Fibroblast of skin of left biceps (primary cell): Measurements from ENCODE around the gene ADORA1.

Experiments used
- DNase-seq, 2 experiments: peaks; one replicate each; pipeline ENCODE4 v3.0.0-alpha.2; 2013; ENCODE audit warnings: low read depth in 2 of 2

ADORA1 gene

GRCh38 chr1:203127666-203128430 lies at the start of gene ADORA1:
ADORA1 (plus strand) TSS chr1:203127726; CDS start chr1:203128842, 1,116 bp downstream.
- no peak for DNase-seq

- no peak for DNase-seq
These were observed 49.6 kb upstream of the ADORA1 start for GRCh38 chr1:203077956-203078355.

DNA sequence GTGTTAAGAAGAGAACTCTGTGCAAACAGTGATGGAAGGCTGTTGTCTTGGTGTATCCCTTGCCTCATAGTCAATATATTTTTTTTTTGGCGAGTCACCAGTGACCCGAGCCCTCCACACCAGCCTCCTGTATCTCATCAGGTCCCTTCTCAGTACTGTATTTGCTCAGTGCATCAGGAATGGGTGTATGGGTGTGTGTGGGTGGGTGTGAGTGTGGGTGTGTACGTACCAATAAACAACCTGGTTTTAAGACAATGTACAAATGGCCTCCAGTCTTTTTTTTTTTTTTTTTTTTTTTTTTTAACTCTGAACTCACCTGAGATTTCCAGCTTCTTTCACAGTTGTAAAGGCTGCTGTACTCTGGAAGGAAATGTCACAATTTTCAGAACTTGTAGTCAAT lies 49.0 kb upstream of the ADORA1 start:
- DNase-seq, result no peak

- no peak for DNase-seq
These were observed 47.1 kb upstream of the ADORA1 start for GRCh38 chr1:203080456-203080855.

GRCh38 chr1:203081465-203082230 lies 45.9 kb upstream of the ADORA1 start:
- no peak for DNase-seq

DNA sequence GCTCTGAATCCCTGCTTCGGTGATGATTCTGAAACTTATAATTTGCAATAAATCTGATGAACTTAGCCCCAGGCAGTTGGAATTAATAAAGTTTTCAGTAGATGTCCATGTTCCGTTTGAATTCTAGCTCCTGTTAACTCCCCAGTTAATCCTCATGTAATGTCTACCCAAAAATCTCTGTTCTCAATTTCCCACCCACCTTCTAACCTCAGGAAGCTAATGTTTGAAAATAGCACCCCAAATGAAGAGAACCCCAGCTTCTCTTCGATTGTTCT lies 45.4 kb upstream of the ADORA1 start:
- DNase-seq, result no peak

DNA sequence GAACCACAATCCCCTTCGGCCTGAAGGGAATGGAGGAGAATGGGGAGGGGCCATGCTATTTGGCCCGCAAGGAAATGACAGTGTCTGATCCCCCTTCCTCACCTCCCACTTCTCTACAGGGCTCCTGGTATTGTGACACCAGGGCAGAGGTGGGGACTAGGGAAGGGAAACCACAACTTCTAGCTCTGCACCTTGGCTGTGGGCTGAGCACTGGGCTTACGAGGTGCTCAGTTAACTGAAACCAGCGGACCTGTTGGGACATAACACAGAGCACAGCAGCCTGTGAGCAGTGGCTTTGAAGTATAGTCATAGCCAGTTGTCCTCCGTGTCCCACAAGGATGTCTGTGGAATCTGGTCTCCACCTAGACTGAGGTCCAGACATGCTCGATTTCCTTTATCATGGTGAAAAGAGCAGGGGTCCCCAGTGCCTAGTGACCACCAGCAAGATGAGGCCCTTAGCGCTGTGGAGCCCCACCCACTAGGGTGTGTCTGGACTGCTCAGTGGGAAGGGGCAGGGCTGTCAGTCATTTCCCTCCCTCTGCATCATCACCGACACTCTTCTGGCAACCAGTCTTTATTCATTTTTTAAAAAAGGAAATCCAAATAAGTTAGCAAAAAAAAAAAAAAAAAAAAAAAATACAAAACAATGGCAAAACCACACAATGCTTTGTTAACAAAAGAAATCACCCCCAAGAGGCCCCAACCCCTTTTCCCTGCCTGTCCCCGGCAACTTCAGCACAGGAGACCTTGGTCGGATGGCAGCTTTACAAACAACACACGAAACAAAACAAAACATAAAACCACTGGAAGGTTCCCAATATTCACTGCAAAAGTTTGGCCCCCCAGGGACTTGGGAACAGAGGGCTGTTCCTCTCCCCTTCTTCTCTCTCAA lies 44.7 kb upstream of the ADORA1 start:
- no peak for DNase-seq

DNA sequence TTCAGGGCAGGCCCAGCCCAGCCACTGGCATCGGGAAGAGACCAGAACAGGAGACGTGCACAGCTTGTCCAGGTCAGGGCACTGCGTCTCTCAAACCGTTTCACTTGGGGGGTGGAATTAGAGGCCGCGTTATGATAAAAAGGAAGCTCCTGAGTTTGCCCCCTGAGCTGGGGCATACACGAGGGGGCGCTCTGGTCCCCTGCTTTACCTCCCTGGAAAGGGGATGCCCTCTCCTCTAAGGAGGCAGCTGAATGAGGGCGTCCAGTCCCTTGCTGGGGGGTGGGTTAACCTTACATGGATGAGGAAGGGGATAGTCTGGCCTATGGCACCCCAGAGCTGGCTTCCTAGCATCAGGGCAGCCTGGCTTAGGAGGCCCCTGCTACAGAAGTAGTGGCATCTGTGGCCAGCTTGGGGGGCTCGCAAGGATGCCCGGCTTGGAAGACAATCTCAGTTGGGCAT lies 44.0 kb upstream of the ADORA1 start:
- DNase-seq, result no peak

- DNase-seq, result no peak
These were observed 42.7 kb upstream of the ADORA1 start for GRCh38 chr1:203084588-203085527.

GRCh38 chr1:203085528-203086406 lies 41.8 kb upstream of the ADORA1 start, which contains the start of gene MYOG:
MYOG (minus strand) TSS chr1:203086012; CDS start chr1:203085961, 51 bp downstream.
- no peak for DNase-seq

- DNase-seq, result no peak
These were observed 40.3 kb upstream of the ADORA1 start for GRCh38 chr1:203086992-203087763.

DNA sequence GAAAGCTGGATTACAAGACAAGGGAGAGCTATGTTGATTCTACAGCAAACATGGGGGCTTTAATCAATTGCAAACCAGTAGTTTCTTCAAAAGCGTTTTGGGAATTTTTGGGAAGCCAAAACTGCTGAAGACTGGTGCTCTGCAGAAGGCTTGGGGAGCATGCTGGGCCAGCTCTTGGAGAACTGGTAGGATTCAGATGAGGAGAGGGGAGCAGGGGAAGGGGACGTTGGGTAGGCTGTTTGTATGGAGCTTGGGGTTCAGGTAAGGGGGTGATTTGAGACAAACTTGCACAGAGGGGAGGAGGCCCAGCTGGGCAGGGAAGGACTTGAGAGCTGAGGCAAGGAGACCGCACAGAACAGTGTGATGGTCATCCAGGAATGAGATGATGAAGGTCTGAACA lies 39.1 kb upstream of the ADORA1 start:
- no peak for DNase-seq

DNA sequence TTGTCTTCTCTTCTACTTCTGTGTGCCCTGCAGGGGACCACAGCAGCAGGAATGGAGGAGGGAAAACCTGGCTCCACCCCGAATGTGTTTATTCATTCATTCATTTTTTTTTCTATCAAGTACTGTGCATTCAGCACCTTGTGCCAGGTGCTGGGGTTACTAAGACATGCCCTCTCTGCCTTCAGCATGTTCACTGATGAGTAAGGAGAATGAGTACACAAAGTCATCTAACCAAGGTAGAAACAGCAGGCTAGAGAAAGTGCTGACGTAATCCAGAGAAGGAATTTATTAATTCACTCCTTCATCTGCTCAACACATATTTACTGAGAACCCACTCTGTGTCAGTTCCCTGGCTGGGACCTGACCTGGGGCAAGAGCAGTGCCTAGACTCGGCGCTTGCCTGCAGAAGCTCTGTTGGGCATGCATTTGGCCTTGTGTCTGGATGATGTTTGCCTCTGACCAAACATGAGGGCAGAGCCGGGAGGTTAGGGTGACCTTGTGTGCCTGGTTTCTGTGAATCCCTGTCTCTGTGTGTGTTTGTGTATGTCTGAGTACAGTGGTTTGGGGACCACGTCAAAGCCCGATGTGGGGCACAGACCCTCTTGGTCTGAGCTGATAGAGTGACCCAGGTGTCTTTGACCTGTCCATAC lies 38.4 kb upstream of the ADORA1 start:
- DNase-seq, result no peak

DNA sequence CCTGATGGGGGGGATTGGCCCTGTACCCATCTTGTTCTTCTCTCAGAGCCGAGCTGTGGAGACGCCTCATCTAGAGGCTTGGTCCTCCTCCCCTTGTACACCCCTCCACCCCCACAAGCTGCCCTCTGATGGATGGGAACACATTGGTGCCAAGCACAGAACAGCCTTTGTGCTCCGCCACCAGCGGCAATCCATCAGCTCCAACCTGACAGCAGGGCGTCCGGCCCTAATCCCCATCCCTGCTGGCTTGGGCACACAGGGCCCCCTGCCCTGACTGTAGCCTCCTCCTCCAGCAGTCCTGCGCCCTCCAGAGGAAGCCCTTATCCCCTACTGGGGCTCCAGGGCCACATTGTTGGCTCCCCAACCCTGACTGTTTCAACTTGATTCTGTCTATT lies 37.9 kb upstream of the ADORA1 start:
- DNase-seq, result no peak

GRCh38 chr1:203090421-203091198 lies 36.9 kb upstream of the ADORA1 start:
- no peak for DNase-seq

DNA sequence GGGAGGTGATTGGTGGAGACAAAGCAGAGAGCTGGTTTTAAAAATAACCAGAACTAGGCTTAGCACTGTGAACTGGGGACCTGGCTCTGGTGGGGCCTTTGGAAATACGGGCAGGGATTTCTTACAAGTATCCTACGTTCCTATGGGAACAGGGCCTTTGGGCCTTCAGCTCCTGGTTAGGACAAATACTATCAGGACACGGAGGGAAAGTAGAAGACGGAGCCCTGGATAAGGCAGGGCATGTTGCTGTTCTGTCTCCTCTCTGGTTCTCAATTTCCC lies 36.4 kb upstream of the ADORA1 start:
- DNase-seq, result no peak

DNA sequence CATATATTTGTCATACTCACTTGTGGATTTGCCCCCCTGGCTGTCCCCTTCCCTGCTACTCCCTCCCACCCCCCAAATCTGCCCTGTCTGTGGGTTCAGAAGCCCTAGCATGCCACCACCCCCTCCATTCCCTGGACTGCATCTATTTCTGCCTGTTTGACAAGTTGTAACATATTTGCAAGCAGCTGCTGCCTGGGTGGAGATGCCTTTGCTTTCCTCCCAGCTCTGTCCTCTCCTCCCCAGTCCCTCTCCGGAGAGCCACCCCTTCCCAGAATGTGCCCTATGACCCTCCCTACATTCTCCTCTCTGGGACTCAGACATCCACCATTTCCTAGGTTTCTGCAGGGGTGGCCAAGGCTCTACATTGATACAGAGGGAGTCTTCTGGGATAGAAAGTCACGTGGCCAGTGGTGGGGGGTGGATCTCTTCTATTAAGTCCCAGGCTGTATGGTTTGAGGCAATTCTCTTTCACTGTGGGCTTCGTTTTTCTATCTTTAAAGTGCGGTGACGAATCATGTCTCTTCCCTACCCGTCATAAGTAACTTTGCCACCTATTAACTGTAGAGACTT lies 35.7 kb upstream of the ADORA1 start:
- no peak for DNase-seq
